Right hindlimb (tissue), 1 donor: ENCODE measurements around the gene APOC3.
"Not testable (repeated sequence)": the region's sequence is repeated elsewhere in the genome, so short reads cannot be mapped to it uniquely, and the experiment has no call there.

Experiments used
- DNase-seq: peaks from one replicate; pipeline ENCODE4 v3.0.0-alpha.2; 2018

The APOC3 gene

DNA sequence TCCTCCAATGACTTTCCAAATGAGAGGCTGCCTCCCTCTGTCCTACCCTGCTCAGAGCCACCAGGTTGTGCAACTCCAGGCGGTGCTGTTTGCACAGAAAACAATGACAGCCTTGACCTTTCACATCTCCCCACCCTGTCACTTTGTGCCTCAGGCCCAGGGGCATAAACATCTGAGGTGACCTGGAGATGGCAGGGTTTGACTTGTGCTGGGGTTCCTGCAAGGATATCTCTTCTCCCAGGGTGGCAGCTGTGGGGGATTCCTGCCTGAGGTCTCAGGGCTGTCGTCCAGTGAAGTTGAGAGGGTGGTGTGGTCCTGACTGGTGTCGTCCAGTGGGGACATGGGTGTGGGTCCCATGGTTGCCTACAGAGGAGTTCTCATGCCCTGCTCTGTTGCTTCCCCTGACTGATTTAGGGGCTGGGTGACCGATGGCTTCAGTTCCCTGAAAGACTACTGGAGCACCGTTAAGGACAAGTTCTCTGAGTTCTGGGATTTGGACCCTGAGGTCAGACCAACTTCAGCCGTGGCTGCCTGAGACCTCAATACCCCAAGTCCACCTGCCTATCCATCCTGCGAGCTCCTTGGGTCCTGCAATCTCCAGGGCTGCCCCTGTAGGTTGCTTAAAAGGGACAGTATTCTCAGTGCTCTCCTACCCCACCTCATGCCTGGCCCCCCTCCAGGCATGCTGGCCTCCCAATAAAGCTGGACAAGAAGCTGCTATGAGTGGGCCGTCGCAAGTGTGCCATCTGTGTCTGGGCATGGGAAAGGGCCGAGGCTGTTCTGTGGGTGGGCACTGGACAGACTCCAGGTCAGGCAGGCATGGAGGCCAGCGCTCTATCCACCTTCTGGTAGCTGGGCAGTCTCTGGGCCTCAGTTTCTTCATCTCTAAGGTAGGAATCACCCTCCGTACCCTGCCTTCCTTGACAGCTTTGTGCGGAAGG, 2.9 kb downstream of the APOC3 start:
- DNase-seq = no peak

DNA sequence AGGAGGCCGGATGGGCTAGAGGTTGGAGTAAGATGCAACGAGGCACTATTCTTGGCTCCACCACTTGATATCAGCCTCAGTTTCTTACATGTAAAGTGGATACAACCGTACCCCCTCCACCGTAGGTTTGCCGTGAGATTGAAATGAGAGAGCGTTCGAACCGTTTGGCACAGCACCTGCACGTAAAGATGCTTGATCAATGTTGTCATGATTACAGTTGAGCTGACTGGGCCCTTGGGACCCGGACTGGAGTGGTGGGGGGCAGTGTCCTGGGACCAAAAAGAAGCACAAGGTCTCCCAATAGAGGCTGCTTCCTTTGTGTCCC, 3.7 kb downstream of the APOC3 start:
- DNase-seq = no peak

DNA sequence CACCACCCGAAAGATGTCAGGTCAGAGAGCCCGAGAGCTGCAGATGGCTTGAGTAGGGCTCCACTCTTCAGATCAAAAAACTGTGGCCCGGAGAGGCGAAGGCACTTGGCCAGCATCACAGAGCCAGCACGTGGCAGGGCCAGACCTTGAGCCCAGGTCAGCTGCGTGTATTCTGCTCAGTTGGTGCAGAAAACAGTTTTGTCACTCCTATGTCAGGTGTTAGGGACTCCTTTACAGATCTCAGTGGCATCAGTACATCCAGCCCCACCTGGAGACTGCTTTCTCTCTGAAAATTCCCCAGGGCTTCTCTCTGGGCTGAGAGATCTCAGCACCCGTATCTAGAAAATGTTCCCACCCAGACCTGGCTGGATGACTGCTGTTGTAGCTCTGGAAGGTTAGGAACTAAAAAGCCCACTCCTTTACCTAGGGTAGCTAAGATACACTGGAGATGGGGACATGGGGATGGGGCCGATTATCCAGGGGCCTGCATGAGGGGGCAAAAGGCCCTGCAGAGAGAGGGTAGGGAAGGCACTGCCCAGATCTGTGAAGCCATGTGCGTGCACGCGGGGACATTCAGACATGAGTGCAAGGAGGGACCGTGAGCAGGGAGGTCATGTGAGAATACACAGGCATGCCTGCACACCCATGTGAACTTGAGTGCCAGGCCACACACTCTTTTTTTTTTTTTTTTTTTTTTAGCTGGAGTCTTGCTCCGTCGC, 4.3 kb downstream of the APOC3 start:
- DNase-seq = no peak

GRCh38 chr11:116834535-116835041, 4.9 kb downstream of the APOC3 start:
- DNase-seq = not testable (repeated sequence)

DNA sequence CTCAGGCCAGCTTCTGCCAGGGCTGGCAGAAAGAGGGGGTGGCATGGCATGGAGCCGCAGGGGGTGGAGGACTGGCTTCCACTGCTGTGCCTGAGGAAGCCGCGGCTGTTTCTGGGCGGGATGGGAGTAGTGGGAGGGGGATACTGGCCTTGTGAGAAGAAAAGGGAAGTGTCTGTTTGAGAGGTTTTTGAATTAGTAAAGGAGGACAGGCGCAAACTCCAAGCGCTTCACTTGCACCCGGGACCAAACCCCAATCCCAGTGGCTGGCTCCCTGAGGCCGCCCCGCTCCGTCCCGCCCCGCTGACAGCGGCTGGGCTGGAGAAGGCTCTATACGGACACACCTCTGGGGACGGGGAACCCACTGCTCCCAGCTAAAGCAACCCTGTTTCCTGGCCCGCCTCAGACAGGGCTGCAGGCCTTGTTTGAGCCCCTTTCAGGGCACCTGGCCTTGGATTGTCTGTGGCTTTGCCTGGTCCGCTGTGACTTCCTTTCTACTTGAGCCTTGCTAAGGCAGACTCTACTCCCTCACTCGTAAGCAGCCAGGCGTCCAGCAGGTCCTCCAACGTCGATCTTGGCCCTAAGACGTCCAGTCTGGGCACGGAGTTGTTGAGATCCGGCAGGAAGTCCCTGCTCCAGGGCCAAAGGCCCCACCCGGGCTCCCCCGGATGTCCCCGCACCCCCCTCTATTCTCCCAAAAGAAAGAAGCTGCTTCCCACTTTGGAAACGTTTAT, 5.5 kb downstream of the APOC3 start:
- no peak for DNase-seq

DNA sequence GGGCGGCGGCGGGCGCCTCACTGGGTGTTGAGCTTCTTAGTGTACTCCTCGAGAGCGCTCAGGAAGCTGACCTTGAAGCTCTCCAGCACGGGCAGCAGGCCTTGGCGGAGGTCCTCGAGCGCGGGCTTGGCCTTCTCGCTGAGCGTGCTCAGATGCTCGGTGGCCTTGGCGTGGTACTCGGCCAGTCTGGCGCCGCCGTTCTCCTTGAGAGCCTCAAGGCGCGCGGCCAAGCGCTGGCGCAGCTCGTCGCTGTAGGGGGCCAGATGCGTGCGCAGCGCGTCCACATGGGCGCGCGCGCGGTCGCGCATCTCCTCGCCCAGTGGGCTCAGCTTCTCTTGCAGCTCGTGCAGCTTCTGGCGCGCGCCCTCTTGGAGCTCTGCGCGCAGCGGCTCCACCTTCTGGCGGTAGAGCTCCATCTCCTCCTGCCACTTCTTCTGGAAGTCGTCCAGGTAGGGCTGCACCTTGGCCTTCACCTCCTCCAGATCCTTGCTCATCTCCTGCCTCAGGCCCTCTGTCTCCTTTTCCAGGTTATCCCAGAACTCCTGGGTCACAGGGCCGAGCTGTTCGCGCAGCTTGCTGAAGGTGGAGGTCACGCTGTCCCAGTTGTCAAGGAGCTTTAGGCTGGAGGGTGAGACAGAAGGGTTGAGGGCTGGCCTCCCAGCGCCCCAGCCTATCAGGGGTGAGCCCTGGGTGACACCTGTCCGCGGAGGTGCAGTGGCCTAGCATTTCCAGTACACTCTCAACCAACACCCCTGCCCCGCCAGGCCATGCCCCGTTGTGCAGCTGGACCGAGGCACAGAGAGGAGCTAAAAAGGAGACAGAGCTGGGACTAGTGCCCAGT, 6.3 kb downstream of the APOC3 start:
- peak; percentile 91 for DNase-seq

DNA sequence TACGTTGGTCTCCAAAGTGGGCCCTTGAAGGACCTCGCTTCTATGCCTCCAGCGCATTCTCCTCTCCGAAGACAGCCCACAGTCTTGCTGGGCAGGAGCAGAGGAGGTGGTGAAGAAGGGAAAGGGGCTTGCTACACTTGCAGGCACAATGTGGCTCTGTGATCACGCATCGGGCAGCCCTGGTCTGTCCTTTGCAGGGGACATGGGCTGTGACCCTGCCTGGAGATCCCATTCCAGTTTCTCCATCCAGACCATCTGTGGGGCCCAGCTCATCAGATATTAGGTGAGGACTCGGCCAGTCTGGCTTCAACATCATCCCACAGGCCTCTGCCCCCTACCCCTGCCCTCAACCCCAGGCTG, 6.9 kb downstream of the APOC3 start:
- DNase-seq = no peak

DNA sequence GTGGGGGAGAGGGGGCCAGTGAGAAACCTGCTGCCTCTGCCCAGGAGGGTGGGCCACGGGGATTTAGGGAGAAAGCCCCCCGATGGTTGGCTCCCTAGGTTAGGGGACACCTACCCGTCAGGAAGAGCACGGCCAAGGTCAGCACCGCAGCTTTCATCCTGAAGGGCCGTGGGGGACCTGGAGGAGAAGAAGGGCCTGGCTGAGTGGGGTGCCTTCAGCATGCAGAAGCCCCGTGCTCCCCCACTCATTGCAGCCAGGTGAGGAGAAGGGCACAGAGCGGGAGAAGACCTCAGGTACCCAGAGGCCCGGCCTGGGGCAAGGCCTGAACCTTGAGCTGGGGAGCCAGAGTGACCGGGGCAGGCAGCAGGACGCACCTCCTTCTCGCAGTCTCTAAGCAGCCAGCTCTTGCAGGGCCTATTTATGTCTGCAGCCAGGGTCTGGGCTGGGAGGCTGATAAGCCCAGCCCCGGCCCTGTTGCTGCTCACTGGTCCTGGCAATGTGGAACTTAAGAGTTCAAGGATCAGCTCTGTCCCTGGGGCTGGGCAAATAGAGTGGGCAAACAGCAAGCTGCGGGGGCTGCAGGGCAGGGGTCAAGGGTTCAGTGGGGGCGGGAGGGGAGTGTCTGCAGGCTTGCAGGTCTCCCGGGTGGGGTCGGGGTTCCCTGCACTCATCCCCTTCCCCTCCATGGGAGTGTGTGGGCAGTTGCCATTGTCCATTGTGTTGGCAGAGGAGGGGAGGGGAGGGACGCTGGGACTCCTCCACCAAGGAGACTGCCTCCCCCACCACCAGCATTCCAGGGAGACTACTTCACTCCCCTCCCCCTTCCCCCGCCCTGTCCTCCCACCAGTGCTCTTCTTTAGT, 7.8 kb downstream of the APOC3 start, which contains the start of gene APOA1:
TSS of gene APOA1 (minus strand) at position 392 of the 861 bp plus-strand sequence. CDS start at position 157, 235 bp downstream.
- no peak for DNase-seq

DNA sequence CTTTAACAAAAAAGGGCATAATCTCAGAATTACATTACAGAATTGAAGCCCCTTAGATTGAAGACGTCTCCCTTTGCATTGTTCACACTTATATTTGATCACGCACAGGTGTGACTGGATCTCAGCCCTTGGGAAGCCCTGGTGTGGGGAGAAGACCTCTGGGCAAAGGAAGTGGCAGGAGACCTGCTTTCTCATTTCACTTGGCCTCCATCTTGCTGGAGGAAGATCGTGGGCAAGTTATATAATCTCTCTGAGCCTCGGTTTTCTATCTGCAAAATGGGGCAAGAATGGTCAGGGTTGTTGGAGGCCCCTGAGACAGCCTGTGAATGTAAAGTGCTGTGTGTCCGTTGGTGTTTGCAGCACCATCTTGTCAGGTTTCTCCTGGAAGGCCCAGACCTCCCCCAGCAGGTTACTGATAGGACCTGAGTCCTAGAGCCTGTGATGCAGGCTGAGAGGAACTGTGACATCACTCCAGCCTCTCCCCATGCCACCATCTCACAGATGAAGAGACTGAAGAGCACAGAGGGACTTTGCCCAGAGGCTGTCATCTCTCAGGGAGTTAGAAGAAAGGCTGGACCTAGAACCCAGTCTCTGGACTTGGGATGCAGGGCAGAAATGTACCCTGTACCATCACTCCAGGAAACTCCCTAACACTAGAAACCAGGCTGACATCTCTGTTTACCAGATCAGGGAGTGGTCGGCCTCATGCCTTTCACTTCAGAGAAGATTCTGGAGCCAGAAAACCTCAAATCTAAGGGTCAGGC, 8.8 kb downstream of the APOC3 start:
- DNase-seq = no peak

DNA sequence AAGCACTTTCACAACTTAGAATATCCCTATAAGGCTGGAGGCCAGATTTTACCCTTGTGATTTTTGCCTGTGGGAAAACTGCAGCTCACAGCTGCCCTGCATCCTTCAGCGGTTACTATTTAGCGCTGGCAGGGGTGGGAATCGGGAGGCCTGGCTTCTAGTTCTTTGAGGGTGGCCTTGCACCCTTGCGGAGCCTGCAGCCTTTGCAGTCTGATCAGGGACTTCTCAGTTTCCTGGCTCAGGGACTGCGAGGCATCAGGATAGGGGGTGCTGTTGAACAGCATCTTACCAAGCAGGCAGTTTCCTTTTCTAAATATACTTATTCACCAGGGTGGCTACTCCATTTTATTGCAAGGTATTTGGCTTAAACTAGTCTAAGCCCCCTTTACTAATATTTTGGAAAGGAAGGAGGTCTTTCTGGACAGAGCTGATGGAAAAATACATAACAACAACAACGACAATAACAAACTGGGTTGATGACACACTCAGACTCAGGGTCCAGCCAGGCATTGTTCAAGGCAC, 10.6 kb downstream of the APOC3 start:
- no peak for DNase-seq

GRCh38 chr11:116840746-116841296, 11.1 kb downstream of the APOC3 start:
- DNase-seq = no peak

- no peak for DNase-seq
Observed at GRCh38 chr11:116842117-116842516, 12.4 kb downstream of the APOC3 start.

- DNase-seq = no peak
Observed at GRCh38 chr11:116842909-116843308, 13.2 kb downstream of the APOC3 start.

DNA sequence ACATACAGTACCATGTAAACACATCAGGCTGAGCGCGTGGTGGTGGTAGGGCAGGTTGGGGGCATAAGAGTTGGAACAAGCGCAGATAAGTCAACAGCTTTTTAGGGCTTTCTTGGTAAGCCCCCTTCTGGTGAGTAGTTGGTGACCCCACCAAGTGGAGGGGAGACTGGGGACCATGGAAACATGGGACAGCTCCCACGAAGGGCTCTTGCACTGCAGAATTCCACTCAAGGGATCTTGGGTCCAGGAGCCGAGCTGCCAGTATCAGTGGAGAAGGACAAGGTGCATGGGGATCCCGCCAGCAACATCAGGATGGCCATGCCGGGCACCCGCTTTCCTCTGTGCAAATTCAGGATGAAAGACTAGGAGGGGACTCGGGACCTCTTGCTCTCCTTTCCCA, 14.0 kb downstream of the APOC3 start:
- DNase-seq = no peak

- no peak for DNase-seq
Observed at GRCh38 chr11:116844722-116845121, 15.0 kb downstream of the APOC3 start.

- DNase-seq = no peak
Observed at GRCh38 chr11:116847612-116848011, 17.9 kb downstream of the APOC3 start.

DNA sequence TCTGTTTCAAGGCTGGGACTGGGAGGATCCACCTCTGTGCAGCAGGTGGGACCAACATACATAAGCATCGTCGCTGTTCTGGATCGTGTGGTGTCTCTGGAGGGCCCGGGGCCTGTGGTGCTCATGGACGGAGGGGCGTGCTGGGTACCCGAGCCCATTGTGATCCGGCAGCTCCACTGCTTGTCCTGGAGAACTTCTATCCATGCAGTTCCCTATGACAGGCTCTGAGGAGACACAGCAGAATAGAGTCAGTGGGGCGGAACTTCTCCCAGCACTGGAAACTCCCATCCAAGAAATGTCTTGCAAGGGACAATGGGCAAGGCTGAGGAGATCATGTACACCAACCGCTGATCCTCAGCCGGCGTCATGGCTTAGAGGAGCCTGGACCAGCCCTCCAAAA, 19.4 kb downstream of the APOC3 start:
- DNase-seq = no peak

DNA sequence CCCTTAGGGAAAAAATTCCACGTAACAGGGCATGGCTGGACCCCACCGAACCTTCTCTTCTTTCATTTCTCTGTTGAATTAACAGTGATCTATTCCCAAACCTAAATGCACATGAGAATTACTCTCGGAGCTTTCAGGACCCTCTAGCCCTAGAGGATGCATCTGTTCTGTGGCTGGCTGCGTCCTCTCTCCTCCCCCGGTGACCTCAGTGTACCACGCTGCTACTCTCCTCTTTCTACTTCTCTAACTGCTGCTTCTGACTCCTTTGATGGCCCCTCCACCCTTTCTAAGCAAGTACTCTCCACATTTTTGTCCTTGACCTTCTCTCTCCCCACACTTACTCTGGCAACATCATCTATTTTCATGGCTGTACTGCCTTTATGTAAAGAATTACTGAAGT, 19.8 kb downstream of the APOC3 start:
- no peak for DNase-seq

- no peak for DNase-seq
Observed at GRCh38 chr11:116851626-116852025, 21.9 kb downstream of the APOC3 start.
